SJCRH30 (cell line): ENCODE data around the gene UBLCP1. TPM values are rescaled to one million over a fixed set of nuclear protein-coding genes. Genes with fewer than 3 reads are reported as not detected.

Experiments used
- DNase-seq, 2 experiments: peaks; one replicate each; pipeline ENCODE4 v3.0.0-alpha.2; 2015 to 2020
- H3K27ac ChIP-seq: fragments of 250-450 bp; sonication (Bioruptor Pico); 2 replicates; pipeline ENCODE4 v1.5.1; 2020; ENCODE audit warnings: mild to moderate bottlenecking, moderate library complexity
- H3K27me3 ChIP-seq: fragments of 250-450 bp; sonication (Bioruptor Pico); 2 replicates; pipeline ENCODE4 v1.5.1; 2020; ENCODE audit warnings: mild to moderate bottlenecking, moderate library complexity
- H3K36me3 ChIP-seq: fragments of 250-450 bp; sonication (Bioruptor Pico); 2 replicates; pipeline ENCODE4 v1.5.1; 2020; ENCODE audit warnings: mild to moderate bottlenecking, moderate library complexity
- H3K4me1 ChIP-seq: fragments of 250-450 bp; sonication (Bioruptor Pico); 2 replicates; pipeline ENCODE4 v1.5.1; 2020; ENCODE audit warnings: mild to moderate bottlenecking, moderate library complexity
- H3K4me3 ChIP-seq: fragments of 250-450 bp; sonication (Bioruptor Pico); 2 replicates; pipeline ENCODE4 v1.5.1; 2020; ENCODE audit warnings: mild to moderate bottlenecking, moderate library complexity
- H3K9me3 ChIP-seq: fragments of 250-450 bp; sonication (Bioruptor Pico); replicated peaks from 2 replicates; pipeline ENCODE4 v1.5.1; 2020; ENCODE audit warnings: mild to moderate bottlenecking, moderate library complexity
- total RNA-seq: library from RNA; depleted of rRNA; stranded (reverse); fragments of >200 nt; shearing (Covaris generic); gene quantifications from 2 replicates; pipeline ENCODE4 v1.2.3, GENCODE V29; 2014; rRNA removed

UBLCP1 gene
- total RNA-seq, 1 experiment from 2014 or later, result 28.7 TPM

DNA sequence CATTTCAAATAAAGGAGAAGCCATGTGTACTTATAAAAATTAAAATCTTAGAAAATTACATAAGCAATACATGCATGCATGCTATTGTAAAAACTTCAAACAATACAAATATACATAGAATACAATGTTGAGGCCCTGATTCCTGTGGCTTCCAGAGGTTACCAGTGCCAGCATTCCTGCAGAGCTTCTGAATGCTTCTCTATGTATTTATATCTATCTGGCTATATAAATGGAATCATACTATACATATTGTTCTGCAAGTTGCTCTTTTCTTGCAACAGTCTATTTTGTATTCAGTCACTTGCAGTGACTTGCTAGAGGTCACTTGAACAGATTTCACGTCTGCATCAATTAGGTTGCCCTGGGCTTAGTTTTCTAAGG lies 70.4 kb downstream of the UBLCP1 start:
- Histone ChIP-seq H3K36me3 (no peaks in the 10 kb centered on the region), H3K9me3 (no peaks in the 10 kb centered on the region), H3K27ac (no peak overlapping the region), H3K4me3 (no peak overlapping the region), H3K27me3 (no peaks in the 10 kb centered on the region), H3K4me1 (peaks cover 8% of the 10 kb centered on the region; the same call in 1 of the 2 replicates)
- no peak for DNase-seq

Other genes with a start within 250 kb of the UBLCP1 start
- gene EBF1, start 163.4 kb upstream of the UBLCP1 start, total RNA-seq, result 11.9 and 12.5 TPM in 2 replicates
- 59.0 and 60.9 TPM in 2 replicates for gene RNF145, start 53.7 kb upstream of the UBLCP1 start, total RNA-seq
- gene IL12B, start 67.2 kb downstream of the UBLCP1 start, total RNA-seq, result not detected in 2 replicates